HG03045 (cell line): ENCODE measurements around the gene RASSF5.
A peak's percentile ranks its signal among the peaks of the same experiment; 100 is the strongest.
"Not testable (repeated sequence)": the region's sequence is repeated elsewhere in the genome, so short reads cannot be mapped to it uniquely, and the experiment has no call there.

Experiments used
- ATAC-seq: cut with Tn5 transposase; IDR thresholded peaks from one replicate; pipeline ENCODE4 v1.9.1; 2021; ENCODE audit warnings: mild to moderate bottlenecking, moderate library complexity; ENCODE audit not compliant: unreplicated experiment

The RASSF5 gene

GRCh38 chr1:206476591-206476990, 30.7 kb upstream of the RASSF5 start:
- ATAC-seq = no peak

- no peak for ATAC-seq
These were observed 30.2 kb upstream of the RASSF5 start for GRCh38 chr1:206477110-206477509.

- no peak for ATAC-seq
These were observed 29.6 kb upstream of the RASSF5 start for GRCh38 chr1:206477581-206478380.

GRCh38 chr1:206478746-206479145, 28.6 kb upstream of the RASSF5 start:
- no peak for ATAC-seq

GRCh38 chr1:206479183-206480125, 27.9 kb upstream of the RASSF5 start:
- ATAC-seq = no peak

- ATAC-seq = no peak
These were observed 27.1 kb upstream of the RASSF5 start for GRCh38 chr1:206480211-206480610.

GRCh38 chr1:206482611-206483010, 24.7 kb upstream of the RASSF5 start:
- no peak for ATAC-seq

GRCh38 chr1:206483864-206484263, 23.5 kb upstream of the RASSF5 start:
- not testable (repeated sequence) for ATAC-seq

- ATAC-seq = no peak
These were observed 22.4 kb upstream of the RASSF5 start for GRCh38 chr1:206484901-206485300.

GRCh38 chr1:206486995-206487788, 20.1 kb upstream of the RASSF5 start:
- no peak for ATAC-seq

GRCh38 chr1:206487970-206488369, 19.4 kb upstream of the RASSF5 start:
- ATAC-seq = no peak

- ATAC-seq = no peak
These were observed 18.9 kb upstream of the RASSF5 start for GRCh38 chr1:206488466-206488865.

- no peak for ATAC-seq
These were observed 17.2 kb upstream of the RASSF5 start for GRCh38 chr1:206489980-206490770.

GRCh38 chr1:206490771-206491405, 16.4 kb upstream of the RASSF5 start:
- no peak for ATAC-seq

- no peak for ATAC-seq
These were observed 15.7 kb upstream of the RASSF5 start for GRCh38 chr1:206491616-206492015.

- ATAC-seq = no peak
These were observed 14.7 kb upstream of the RASSF5 start for GRCh38 chr1:206492589-206492988.

- ATAC-seq = no peak
These were observed 14.1 kb upstream of the RASSF5 start for GRCh38 chr1:206493279-206493678.

GRCh38 chr1:206495011-206495461, 12.3 kb upstream of the RASSF5 start:
- ATAC-seq = no peak

GRCh38 chr1:206495493-206496046, 11.8 kb upstream of the RASSF5 start:
- peak; percentile 13 for ATAC-seq
